Hepatocyte (in vitro differentiated cells): Measurements from ENCODE around the gene PRDM15.

Experiments used
- EZH2 ChIP-seq: fragments of 200-600 bp; sonication (generic); IDR thresholded peaks from 2 replicates; pipeline ENCODE4 v1.6.1; 2016; ENCODE audit warnings: antibody characterized with exemption, mild to moderate bottlenecking, borderline replicate concordance
- EZH2phosphoT487 ChIP-seq: fragments of 200-600 bp; sonication (generic); IDR thresholded peaks from one replicate; pipeline ENCODE4 v1.6.1; 2018; ENCODE audit warnings: antibody characterized with exemption, mild to moderate bottlenecking, low read depth, moderate library complexity; ENCODE audit not compliant: unreplicated experiment, severe bottlenecking
- TF ChIP-seq, protein P1 (sequence below): fragments of 200-600 bp; sonication (generic); IDR thresholded peaks from 2 replicates; pipeline ENCODE4 v1.5.1; 2016; ENCODE audit warnings: antibody characterized with exemption, mild to moderate bottlenecking; ENCODE audit not compliant: poor library complexity

DNA sequence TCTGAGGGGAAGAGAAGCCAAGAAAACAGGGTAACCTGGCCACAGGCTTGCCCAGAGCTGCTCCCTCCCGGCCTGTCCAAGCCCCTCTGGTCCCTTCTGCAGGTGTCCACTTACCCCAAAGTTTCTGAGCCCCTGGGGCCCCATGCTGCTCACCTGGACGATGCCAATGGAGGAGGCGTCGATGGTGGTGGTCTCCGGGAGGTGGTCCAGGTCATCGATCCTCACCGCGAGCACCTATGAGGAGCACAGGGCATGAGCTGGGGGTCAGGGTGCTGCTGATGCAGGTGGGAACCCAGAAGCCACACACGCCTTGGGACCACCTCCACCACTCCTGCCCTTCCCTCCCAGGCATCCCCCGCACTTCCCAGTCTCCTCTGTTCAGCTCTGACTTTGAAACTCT is 74.8 kb downstream of the PRDM15 start:
- TF ChIP-seq, protein P1, sequence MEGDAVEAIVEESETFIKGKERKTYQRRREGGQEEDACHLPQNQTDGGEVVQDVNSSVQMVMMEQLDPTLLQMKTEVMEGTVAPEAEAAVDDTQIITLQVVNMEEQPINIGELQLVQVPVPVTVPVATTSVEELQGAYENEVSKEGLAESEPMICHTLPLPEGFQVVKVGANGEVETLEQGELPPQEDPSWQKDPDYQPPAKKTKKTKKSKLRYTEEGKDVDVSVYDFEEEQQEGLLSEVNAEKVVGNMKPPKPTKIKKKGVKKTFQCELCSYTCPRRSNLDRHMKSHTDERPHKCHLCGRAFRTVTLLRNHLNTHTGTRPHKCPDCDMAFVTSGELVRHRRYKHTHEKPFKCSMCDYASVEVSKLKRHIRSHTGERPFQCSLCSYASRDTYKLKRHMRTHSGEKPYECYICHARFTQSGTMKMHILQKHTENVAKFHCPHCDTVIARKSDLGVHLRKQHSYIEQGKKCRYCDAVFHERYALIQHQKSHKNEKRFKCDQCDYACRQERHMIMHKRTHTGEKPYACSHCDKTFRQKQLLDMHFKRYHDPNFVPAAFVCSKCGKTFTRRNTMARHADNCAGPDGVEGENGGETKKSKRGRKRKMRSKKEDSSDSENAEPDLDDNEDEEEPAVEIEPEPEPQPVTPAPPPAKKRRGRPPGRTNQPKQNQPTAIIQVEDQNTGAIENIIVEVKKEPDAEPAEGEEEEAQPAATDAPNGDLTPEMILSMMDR, result no peak
- no peak for TF ChIP-seq EZH2phosphoT487
- TF ChIP-seq EZH2, result no peak
